Measurements from ENCODE around the gene FETUB. TPM values are rescaled to one million over a fixed set of nuclear protein-coding genes. Genes with fewer than 3 reads are reported as not detected.

Gene FETUB
- total and polyA plus RNA-seq, 2 donors (not counting 1 experiment from before 2014, with no cell fraction given): not detected

GRCh38 chr3:186593862-186594261 is 46.3 kb upstream of the FETUB start:
- no peak for TF ChIP-seq CTCF (IDR thresholded peaks at IDR 0.05)
- no peak for TF ChIP-seq EZH2 (IDR thresholded peaks at IDR 0.05; ENCODE audit: borderline replicate concordance, insufficient read depth, low read depth, low read length, poor library complexity, severe bottlenecking)
- DNase-seq (no peak), ATAC-seq (ENCODE audit: low read depth) (no peak)
- Histone ChIP-seq H3K9me3 (ENCODE audit: control extremely low read depth in 1 of 3, control insufficient read depth in 2 of 3, insufficient read depth in 1 of 3, low read length in 2 of 3) (no peaks in the 10 kb centered on the region), H3K79me2 (ENCODE audit: control insufficient read depth, insufficient read depth, low read length) (no peaks in the 10 kb centered on the region), H3K27ac (ENCODE audit: low read length in 2 of 2) (no peak overlapping the region), H3K9ac (ENCODE audit: low read length) (no peak overlapping the region), H3K4me3 (ENCODE audit: control extremely low read depth in 1 of 5, extremely low read depth in 1 of 5, insufficient read depth in 1 of 5, low read depth in 2 of 5, low read length in 4 of 5) (no peak overlapping the region), H3K4me1 (ENCODE audit: control insufficient read depth in 2 of 2, insufficient read depth in 2 of 2, low read length in 2 of 2) (no peaks in the 10 kb centered on the region), H3K27me3 (replicated peaks in 1 of 4; ENCODE audit: control extremely low read depth in 1 of 4, control insufficient read depth in 3 of 4, insufficient read depth in 4 of 4, low read length in 3 of 4) (no peaks in the 10 kb centered on the region), H3K36me3 (replicated peaks in 1 of 2; ENCODE audit: control extremely low read depth in 1 of 2, control insufficient read depth in 1 of 2, extremely low read depth in 1 of 2, insufficient read depth in 2 of 2, low read length in 1 of 2) (no peaks in the 10 kb centered on the region), H4K20me1 (ENCODE audit: control insufficient read depth, insufficient read depth, low read length, poor library complexity, severe bottlenecking) (no peaks in the 10 kb centered on the region), H3K4me2 (replicated peaks; ENCODE audit: low read depth, low read length, poor library complexity, severe bottlenecking) (no peak overlapping the region), H2AFZ (ENCODE audit: insufficient read depth, low read depth, low read length, poor library complexity, severe bottlenecking) (no peak overlapping the region)
- intact Hi-C loops (cut with micrococcal nuclease): no loop called here
- no peak overlapping the region for H3K4me3 Mint-ChIP-seq
- no peaks in the 10 kb centered on the region for H3K4me1 Mint-ChIP-seq
- H3K27ac Mint-ChIP-seq: no peak overlapping the region
- H3K9me3 Mint-ChIP-seq (ENCODE audit: insufficient read depth): no peaks in the 10 kb centered on the region
- ChIA-PET POLR2A (no interaction called here), CTCF (interaction anchor here (0.6 kb wide), 1 partner anchor 489 kb away, joined by 4 read pairs; no protein-coding TSS in a partner anchor)
- 94% methylated on average over 3 of the region's 3 CpGs for whole genome bisulfite sequencing (ENCODE audit: insufficient coverage)
- H3K27me3 Mint-ChIP-seq: peaks cover 9% of the 10 kb centered on the region

- Histone ChIP-seq H3K27me3 (replicated peaks in 1 of 4; ENCODE audit: control extremely low read depth in 1 of 4, control insufficient read depth in 3 of 4, insufficient read depth in 4 of 4, low read length in 3 of 4) (no peaks in the 10 kb centered on the region), H3K9me3 (ENCODE audit: control extremely low read depth in 1 of 3, control insufficient read depth in 2 of 3, insufficient read depth in 1 of 3, low read length in 2 of 3) (no peaks in the 10 kb centered on the region), H4K20me1 (ENCODE audit: control insufficient read depth, insufficient read depth, low read length, poor library complexity, severe bottlenecking) (no peaks in the 10 kb centered on the region), H3K27ac (ENCODE audit: low read length in 2 of 2) (no peak overlapping the region), H3K36me3 (replicated peaks in 1 of 2; ENCODE audit: control extremely low read depth in 1 of 2, control insufficient read depth in 1 of 2, extremely low read depth in 1 of 2, insufficient read depth in 2 of 2, low read length in 1 of 2) (no peaks in the 10 kb centered on the region), H3K79me2 (ENCODE audit: control insufficient read depth, insufficient read depth, low read length) (no peaks in the 10 kb centered on the region), H3K4me2 (replicated peaks; ENCODE audit: low read depth, low read length, poor library complexity, severe bottlenecking) (no peak overlapping the region), H2AFZ (ENCODE audit: insufficient read depth, low read depth, low read length, poor library complexity, severe bottlenecking) (no peak overlapping the region), H3K4me3 (ENCODE audit: control extremely low read depth in 1 of 5, extremely low read depth in 1 of 5, insufficient read depth in 1 of 5, low read depth in 2 of 5, low read length in 4 of 5) (no peak overlapping the region), H3K4me1 (ENCODE audit: control insufficient read depth in 2 of 2, insufficient read depth in 2 of 2, low read length in 2 of 2) (no peaks in the 10 kb centered on the region), H3K9ac (ENCODE audit: low read length) (no peak overlapping the region)
- no peak for ATAC-seq (ENCODE audit: low read depth)
- H3K4me3 Mint-ChIP-seq: no peak overlapping the region
- ChIA-PET POLR2A (no interaction called here), CTCF (no interaction called here)
- WGBS (ENCODE audit: insufficient coverage): 92% methylated on average over 5 of the region's 6 CpGs
- intact Hi-C loops (cut with micrococcal nuclease): no loop called here
- H3K27me3 Mint-ChIP-seq: peaks cover 9% of the 10 kb centered on the region
- TF ChIP-seq EZH2 (IDR thresholded peaks at IDR 0.05; ENCODE audit: borderline replicate concordance, insufficient read depth, low read depth, low read length, poor library complexity, severe bottlenecking): no peak
- no peak for TF ChIP-seq CTCF (IDR thresholded peaks at IDR 0.05)
- H3K27ac Mint-ChIP-seq: no peak overlapping the region
- no peak for DNase-seq
- H3K4me1 Mint-ChIP-seq: no peaks in the 10 kb centered on the region
- H3K9me3 Mint-ChIP-seq (ENCODE audit: insufficient read depth): no peaks in the 10 kb centered on the region
Measured at GRCh38 chr3:186594591-186595113, 45.5 kb upstream of the FETUB start.
